Activated CD4-positive, alpha-beta T cell treated with anti-CD3 and anti-CD28 coated beads for 4 hours (primary cell): ENCODE results near the gene POU2F3.
"Not testable (repeated sequence)": the region's sequence is repeated elsewhere in the genome, so short reads cannot be mapped to it uniquely, and the experiment has no call there.

Experiments
- DNase-seq, 2 donors: peaks; one replicate each; pipeline ENCODE4 v3.0.0-alpha.2; 2020

The POU2F3 gene

DNA sequence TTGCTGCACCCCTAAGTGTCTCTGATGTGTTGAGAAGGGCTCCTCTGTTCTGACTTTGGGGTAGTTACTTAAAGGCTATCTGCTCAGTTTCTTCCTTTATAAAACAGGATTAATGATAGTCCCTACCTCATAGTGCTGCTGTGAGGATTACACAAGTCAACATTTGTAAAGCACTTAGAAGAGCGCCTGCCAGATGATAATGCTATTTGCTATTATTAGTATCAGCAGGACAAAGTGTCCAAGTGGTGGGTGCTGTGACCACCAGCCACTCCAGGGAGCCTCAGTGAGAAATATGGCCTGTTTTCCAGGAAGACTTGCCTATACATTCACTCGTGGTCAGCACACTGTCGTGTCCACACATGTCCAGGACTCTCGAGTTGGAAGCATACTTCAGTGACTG lies 16.2 kb downstream of the POU2F3 start:
- DNase-seq = no peak

DNA sequence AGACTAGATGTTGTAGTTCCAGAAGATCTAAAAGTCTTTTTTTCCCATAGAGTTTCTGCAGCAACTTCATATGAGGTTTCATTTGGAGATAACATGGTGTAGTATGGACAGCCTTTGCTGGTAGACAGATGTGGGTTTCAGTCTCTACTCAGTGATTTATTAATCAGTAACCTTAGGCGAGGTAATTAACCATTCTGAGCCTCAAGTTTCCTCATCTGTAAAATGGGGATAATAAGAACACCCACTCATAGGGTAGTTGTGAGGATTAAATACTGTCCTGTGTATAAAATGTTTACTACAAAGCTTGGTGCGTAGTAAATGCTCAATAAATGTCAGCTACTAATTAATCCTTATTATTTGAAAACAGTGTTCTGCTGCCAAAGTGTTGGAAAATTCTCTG lies 16.8 kb downstream of the POU2F3 start:
- no peak for DNase-seq

DNA sequence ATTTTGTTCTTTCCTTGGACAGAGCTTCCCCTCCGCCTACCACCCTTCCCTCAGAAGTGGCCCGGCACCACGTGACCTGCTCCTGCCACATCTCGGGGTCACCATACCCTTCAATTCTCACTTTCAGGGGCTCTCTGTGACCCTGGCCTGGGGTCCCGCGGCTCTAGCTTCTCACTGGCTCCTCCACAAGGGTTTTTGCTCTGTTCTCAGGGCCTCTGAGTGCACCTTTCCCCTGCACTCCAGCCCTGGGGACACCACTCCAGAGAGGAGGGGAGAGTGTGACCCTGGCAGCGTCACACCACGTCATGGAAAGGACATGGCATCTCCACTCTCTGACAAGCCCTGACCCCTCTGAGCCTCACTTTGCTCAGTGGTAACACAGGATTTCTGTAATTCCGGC lies 17.4 kb downstream of the POU2F3 start:
- no peak for DNase-seq

DNA sequence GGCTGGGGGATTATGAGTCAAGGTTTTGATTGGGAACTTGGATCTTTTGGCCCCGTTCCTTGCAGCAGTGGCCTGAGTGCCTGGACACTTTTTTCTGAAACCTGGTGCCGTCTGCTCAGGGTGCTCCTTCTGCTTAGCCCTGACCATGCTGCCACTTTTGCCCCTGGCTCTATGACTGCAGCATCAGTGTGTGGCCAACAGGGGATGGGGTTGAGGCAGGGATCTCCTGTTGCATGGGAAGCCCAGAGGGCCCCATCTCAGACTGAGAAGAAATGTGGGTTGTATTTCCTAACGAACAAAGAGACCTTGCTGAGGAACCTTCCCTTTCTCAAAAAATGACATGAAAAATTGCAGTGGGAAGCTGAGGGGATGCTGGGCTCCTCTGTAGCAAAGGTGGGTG lies 18.7 kb downstream of the POU2F3 start:
- no peak for DNase-seq

DNA sequence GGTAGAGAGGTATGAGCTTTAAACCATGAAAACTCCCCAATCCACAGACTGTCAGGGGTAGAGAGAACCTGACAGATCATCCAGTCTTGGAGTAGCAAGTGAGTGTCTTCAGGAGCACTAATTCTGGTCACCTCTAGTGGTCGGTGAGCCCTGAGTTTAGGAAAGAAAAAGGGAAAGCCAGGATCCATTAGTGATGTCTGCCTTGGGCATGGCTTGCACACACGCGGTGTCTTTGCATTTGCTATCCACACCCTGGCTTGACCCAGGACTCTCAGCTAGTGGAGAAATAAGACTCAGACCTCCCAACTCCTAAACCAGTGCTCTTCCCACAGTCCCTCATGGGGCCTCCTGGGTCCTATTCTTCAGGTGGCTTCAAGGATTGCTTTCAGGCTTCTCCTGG lies 19.3 kb downstream of the POU2F3 start:
- DNase-seq = no peak

DNA sequence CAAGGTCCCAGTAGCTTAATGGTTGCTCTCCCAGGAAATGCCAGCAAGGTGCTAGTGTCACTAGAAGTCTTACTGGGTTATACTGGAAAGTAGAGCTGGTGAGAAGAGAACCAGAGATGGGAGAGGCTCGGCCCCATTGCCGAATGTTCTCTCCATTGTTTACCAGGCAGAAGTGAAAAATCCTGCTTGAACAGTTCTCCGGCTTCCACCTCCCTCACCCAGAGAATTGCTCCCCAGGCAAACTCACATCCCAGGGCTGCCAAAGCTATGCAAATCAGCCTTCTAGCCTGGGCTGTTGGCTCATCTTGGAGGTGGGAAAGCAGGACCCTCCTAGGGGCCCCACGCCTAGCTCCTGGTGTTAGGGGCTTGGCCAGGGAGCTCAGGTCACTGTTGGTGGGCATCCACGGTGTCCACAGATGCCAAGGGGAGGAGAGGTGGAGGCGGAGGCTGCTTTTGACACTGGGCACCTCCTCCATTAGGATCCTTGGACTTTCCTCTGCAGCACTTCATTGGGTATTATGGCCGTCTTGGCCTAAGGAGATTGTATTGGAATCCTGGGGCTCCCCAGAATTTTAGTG lies 20.1 kb downstream of the POU2F3 start:
- no peak for DNase-seq

DNA sequence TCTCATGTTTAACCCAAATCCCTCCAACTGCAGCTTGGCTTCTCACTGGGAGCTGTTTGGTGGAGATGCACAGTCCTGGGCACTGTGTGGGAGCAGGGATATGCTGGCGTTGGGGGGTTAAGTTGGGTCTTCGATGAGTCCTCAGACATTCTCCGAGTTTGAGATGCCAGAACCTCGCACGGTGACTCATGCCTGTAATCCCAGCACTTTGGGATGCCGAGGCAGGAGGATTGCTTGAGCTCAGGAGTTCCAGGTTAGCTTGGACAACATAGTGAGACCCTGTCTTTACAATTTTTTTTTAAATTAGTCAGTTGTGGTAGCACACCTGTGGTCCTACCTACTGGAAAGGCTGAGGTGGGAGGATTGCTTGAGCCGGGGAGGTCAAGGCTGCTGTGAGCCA lies 20.7 kb downstream of the POU2F3 start:
- no peak for DNase-seq

DNA sequence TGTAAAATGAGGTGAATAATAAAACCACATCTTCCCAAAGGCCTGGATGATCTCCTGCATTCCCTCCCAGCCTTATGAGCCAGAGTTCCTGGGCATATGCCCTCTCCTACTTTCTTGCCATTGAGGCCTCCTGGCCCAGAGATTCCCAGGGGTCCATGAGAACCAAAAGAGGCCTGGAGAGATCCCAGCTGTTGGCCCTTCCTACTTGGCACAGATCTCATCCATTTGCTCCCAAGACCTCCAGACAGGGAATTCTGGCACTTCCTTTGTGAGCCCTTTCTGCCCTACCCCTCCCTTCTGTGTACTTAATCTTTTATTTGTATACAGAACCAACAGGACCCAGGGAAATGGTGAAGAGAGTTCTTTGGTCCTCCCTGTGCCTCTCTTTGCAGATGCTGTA lies 21.4 kb downstream of the POU2F3 start:
- DNase-seq = no peak

DNA sequence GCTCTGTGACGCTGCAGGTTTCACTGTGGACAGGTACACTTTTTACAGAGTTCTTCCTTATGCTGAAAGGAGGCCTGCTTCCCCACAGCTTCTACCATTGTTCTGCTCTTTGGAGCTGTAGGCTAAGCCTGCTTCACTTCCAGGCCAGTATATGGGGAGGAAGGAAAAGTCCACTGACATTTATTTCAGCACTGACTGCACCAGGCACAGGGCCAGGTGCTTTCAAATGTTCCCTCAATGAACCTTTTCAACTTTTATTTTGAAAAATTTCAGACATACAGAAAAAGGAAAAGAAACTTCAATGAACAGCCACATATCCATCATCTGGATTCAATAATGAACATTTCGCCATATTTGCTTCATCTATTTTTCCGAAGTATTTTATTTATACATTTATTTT lies 22.0 kb downstream of the POU2F3 start:
- DNase-seq = no peak

DNA sequence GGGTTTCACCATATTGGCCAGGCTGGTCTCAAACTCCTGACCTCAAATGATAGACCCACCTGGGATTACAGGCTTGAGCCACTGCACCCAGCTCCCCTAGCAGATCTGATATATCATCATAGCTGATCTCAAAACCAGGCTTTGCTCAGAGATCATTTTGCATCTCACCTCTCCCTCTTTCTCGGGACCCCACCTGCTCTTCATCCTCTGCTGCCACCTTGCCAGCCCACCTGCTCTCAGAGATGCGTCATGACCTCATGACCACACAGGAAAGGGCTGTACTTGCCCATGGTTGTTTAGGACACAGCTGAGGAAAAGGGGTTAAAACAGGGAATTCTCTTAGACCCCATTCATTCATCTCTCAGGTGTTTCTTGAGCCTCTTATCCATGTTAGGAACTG lies 27.4 kb downstream of the POU2F3 start:
- no peak for DNase-seq

DNA sequence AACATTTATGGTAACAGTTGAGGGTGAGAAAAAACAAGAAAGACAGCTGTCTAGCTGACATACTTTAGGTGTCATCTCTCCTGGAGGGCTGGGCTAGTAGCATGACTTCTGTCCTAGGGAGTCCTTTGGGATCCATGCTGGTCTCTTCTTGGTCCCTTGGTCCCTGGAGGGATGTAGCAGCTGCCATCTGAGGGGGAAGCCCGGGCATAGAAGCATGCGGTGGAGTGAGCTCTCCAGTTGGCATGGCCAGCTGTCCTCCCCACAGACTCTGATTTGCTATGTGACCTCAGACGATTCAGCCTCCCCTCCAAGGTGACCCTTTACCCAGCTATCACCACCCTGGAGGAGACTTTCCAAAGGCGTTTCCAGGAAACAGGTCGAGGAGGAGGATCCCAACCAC lies 28.7 kb downstream of the POU2F3 start:
- DNase-seq = no peak

DNA sequence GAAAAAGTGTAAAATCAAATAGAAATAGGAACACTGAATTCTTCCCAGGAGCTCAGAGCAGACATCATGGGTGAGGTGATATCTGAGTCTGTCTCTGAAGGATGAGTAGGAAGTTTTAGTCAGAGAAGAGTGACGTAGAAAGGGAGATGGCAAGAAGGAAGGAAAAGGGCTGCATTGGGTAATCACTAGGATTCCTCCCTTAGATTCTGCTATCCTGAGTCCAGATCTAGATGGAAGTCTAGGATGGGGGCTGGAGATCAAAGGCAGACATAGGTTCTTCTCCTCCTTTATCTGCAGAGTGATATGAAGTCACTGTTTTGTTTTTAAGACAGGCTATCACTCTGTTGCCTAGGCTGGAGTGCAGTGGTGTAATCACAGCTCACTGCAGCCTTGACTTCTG lies 30.4 kb downstream of the POU2F3 start:
- DNase-seq = no peak

DNA sequence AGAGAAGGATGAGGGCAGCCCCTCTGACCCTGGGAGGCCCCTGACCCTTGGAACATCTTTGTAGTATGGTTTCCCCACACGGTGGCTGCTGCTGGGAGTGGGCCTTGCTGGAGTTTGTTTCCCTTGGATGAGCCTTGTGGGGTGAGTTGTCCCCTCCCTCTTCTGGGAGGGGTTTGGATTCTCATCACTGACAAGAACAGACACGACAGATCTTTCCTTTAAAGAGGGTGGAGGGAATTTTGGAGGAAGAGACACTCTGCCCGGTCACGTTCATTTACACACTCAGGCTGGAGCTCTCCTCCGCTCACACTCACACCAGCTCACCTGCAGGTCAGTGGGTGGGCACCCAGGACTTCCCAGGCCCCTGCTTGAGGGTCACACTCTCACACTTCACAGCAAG lies 31.7 kb downstream of the POU2F3 start:
- DNase-seq = no peak

DNA sequence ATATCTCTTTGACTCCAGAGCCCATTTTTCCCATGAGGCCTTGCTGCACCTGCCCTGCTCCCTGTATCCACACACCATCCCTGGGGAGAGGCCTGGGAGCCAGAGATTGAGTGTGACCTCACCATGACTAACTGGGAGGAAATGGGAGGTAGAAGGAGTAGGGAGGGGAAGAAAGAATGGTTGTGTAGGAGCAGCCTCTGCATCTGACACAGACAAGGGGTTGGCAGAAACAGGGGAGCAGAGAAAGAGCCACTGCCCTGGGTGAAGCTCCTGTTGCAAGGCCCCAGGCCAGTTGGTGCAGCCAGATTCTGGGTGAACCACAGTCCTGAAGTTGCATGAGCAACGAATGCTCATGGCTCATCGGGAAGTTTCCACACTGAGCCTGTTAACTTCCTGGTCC lies 32.4 kb downstream of the POU2F3 start:
- no peak for DNase-seq

DNA sequence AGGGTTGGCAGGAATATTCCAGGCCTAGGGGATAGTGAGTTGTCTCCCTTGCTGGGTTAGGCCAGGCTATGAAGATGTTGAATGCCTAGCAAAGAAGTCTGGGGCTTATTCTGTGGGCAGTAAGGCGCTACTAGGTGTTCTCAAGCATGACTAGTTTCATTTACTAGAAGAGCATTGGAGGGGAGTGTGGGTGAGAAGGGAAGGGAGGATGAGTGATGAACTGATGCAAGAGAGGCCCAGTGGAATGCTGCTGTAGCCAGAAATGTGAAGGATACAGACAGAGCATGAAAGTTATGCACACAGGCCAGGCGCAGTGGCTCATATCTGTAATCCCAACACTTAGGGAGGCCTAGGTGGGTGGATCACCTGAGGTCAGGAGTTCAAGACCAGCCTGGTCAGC lies 33.5 kb downstream of the POU2F3 start:
- no peak for DNase-seq

DNA sequence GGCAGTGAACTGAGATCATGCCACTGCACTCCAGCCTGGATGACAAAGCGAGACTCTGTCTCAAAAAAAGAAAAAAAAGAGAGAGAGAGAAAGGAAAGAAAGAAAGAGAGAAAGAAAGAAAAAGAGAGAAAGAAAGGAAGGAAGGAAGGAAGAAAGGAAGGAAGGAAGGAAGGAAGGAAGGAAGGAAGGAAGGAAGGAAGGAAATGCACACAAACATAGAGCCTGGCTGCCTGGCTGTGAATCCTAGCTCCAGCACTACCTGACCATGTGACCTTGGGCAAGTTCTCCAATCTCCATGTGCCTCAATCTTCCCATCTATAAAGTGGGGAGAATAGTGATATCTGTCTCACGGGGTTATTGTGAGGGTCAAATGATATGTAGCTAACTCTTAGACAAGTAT lies 34.0 kb downstream of the POU2F3 start:
- not testable (repeated sequence) for DNase-seq

DNA sequence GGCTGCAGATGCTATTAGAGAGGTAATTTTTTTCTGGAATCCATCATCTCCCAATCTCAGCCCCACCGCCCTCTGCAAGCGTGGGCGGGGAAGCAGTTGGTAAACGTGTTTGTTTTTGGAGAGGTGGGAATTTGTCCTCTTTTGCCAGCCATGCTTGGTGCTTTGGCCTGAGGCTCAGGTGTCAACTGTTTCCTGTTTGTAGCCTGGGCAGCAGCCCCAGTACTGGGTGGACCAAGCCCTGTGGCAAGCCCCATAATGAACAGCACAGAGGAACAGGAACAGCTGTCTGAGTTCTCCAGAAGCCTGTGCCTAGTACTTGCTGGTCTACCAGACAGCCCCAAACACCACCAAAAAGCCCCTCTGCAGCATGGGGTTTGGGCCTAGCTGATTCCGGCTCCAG lies 39.6 kb downstream of the POU2F3 start:
- DNase-seq = no peak

DNA sequence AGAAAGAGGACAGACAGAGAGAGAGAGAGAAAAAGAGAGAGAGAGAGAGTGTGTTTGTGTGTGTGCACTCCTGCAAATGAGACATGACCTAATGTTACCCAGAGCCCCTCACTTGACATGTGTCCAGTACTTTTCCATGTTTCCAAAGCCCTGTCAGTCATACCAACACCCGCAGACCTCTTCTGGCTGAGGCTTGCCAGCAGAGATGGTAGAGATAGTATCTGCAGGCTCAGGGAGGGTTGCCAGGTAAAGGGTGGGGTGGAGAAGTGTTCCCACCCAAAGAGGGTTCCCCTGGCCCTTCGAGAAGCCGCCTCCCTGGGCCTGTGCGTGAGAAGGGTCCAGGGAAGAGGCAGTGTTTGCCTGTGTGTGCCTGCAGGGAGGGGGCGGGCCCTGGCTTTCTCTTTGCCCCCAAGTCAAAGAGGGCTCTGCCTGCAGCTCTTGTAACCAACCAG lies 40.7 kb downstream of the POU2F3 start:
- DNase-seq = no peak

DNA sequence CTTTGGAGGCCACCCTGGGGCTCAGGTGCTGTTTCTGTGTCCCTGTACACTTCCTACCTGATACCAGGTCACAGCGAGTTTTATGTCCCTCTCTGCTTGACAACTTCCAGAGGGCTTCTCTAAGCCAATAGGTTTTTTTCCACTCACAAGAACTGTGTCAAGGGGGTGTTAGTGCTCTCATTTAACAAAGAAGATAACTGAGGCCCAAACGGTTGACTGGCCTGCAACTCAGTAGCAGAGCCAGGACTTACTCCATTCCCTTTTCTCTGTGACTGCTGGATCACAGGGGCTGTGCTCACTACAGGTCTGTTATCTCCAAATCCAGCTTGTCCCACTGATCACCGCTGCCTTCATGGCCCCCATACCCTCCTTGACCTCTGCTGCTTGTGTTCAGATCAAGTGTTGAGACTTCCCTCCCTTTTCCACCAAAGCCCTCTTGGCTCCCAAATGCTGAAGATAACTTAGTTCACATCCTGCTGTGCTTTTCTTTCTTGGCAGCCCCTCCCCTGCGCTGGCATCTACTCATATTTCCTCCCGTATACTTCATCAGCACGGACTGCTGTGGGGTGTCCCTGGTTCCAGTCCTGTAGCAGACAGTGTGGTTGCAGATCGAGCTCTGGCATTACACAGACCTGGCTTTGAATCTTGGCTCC lies 41.3 kb downstream of the POU2F3 start:
- no peak for DNase-seq

DNA sequence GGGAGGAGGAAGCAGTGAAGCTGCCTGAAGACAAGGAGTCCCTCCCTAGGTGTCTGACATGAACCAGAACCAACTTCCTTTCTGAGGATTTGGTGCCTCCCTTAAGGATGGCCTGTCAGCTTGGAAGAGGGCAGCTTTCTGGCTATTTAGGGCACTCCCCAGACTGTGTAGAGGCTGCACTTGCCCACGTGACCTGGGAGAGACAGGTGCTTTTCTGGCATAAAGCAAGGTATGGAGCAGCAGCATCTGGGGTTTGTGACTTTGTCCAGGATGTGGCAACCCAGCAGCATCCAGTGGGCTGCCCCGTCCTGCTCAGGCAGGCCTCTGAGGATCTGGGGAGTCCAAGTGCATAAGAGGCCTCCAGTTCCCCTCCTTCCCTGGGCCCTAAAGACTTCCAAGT lies 43.2 kb downstream of the POU2F3 start:
- no peak for DNase-seq

DNA sequence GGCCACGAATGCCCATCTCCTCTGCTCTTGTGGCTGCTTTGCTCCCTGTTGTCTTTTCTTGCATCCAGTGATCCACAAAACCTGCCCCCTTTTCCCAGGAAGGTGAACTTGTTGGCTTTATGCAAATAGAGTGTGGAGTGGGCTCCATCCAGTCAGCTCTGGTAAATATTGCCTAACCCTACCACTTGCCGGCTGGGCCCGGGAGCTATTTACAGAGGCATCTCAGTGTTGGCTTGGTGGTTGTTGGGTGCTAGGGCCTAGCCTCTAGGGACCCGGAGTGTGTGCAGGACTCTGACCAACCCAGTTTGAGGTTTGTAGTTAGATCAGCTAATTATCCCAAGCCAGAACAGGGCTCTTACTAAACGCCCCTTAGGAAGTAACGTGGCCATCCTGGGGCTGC lies 44.3 kb downstream of the POU2F3 start:
- no peak for DNase-seq

DNA sequence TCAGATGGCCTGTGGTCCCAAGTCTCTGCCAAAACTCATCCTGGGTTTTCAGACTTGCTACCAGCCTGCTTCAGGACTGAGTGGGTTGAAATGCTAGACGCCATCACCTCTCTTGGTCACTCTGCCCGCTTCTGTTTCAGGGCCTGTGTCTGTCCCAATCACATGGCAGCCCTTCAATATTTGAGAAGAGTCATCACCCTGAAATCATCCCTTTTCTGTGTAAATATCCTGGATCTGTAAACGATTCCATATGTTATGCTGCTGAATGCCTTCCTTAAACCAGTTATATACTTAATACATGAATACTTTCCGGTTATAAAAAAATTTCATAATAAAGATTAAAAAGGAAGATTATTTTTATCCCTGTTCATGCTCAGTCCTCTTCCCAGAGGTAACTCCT lies 45.3 kb downstream of the POU2F3 start:
- no peak for DNase-seq

DNA sequence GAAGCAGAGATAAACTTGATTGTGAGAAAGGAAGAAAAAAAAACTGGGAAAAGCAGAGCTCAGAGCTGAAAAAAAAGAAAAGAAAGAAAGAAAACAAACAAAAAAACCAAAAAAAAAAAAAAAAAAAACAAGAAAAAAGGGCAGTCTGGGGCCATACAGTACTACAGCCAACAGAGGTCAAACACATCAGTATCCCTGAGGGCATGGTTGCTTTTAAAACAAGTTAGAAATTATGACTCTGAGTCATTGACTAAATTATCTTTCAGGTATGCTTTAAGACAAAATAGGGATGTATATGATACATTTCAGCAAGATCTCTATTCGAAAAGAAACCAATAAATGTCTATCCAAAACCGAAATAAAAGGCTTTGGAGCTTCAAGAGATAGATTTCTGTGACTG lies 48.1 kb downstream of the POU2F3 start:
- no peak for DNase-seq

DNA sequence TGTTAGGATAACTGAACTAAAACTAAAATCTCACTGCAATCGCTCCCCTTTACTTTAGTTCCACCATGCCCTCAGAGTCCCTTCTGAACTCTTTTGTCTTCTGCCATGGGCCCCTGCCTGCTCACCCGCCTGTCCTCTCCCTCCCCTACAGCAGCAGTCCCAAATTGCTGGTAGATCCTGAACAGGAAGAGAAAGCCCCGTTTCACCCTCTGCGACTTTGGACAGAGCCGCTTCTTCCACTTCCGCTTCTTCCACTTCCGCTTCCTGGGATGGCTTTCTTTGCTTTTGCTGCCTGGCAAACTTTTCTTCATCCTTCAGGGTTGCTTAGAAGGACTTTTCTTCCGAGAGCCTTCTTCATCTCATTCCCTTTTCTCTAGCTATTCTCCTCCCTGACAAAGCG lies 49.5 kb downstream of the POU2F3 start:
- no peak for DNase-seq

DNA sequence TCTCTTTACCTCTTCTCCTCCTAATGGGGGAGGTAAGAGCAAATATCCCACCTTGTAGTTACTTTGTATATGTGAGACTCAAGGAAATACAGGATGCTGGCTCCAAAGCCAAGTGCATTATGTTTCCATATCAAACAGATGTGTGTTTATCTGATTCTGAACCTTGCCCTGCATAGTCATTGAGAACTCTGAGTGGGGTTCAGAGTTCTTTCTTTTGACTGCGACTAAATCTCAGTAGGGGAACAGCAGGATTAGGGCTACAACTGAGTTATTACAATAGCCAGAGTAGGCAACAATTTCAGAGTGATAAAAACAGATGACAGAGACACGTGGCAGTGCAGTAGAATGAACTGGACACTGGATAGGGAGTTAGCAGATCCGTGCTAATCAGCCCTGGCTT lies 51.0 kb downstream of the POU2F3 start:
- no peak for DNase-seq
